Smooth muscle cell (in vitro differentiated cells): ENCODE results near the gene CUX1. TPM values are rescaled to one million over a fixed set of nuclear protein-coding genes. Genes with fewer than 3 reads are reported as not detected.

Experiments used
- DNase-seq: peaks from one replicate; lab custom pipeline; 2025; ENCODE audit not compliant: unreplicated experiment; lab: John Stamatoyannopoulos, UW
- H2AFZ ChIP-seq: fragments of 200-600 bp; sonication (generic); 2 replicates; pipeline ENCODE4 v1.6.0; 2016; ENCODE audit warnings: antibody characterized with exemption, low read depth, mild to moderate bottlenecking
- H3F3A ChIP-seq: fragments of 200-600 bp; sonication (generic); 2 replicates; pipeline ENCODE4 v1.6.0; 2017; ENCODE audit warnings: antibody characterized with exemption, low read depth
- H3K27ac ChIP-seq: fragments of 200-600 bp; sonication (generic); 2 replicates; pipeline ENCODE4 v1.5.1; 2016; ENCODE audit warnings: low read depth, mild to moderate bottlenecking
- H3K27me3 ChIP-seq: fragments of 200-600 bp; sonication (generic); 2 replicates; pipeline ENCODE4 v1.6.1; 2016; ENCODE audit warnings: low read depth, mild to moderate bottlenecking
- H3K36me3 ChIP-seq: fragments of 200-600 bp; sonication (generic); 2 replicates; pipeline ENCODE4 v1.5.1; 2016; ENCODE audit warnings: low read depth
- H3K4me1 ChIP-seq: fragments of 200-600 bp; sonication (generic); 2 replicates; pipeline ENCODE4 v1.5.1; 2016; ENCODE audit warnings: low read depth
- H3K4me2 ChIP-seq: fragments of 200-600 bp; sonication (generic); 2 replicates; pipeline ENCODE4 v1.6.0; 2016; ENCODE audit warnings: mild to moderate bottlenecking
- H3K4me3 ChIP-seq: fragments of 200-600 bp; sonication (generic); 2 replicates; pipeline ENCODE4 v1.5.1; 2016; ENCODE audit warnings: mild to moderate bottlenecking
- H3K79me2 ChIP-seq: fragments of 200-600 bp; sonication (generic); 2 replicates; pipeline ENCODE4 v1.6.0; 2016; ENCODE audit warnings: low read depth, mild to moderate bottlenecking
- H3K9ac ChIP-seq: fragments of 200-600 bp; sonication (generic); 2 replicates; pipeline ENCODE4 v1.6.0; 2016; ENCODE audit warnings: low read depth
- H3K9me3 ChIP-seq: fragments of 200-600 bp; sonication (generic); replicated peaks from 2 replicates; pipeline ENCODE4 v1.5.1; 2016; ENCODE audit warnings: low read depth
- H4K20me1 ChIP-seq: fragments of 200-600 bp; sonication (generic); 2 replicates; pipeline ENCODE4 v1.6.0; 2016; ENCODE audit warnings: low read depth
- CTCF ChIP-seq: fragments of 200-600 bp; sonication (generic); IDR thresholded peaks from 2 replicates; pipeline ENCODE4 v1.5.1; 2017; ENCODE audit warnings: borderline replicate concordance, mild to moderate bottlenecking, antibody characterized with exemption; ENCODE audit not compliant: insufficient read depth, poor library complexity, severe bottlenecking
- whole genome bisulfite sequencing: methylation state at CpG from one replicate; pipeline ENCODE4 v1.1.7; 2016; ENCODE audit warnings: low lambda C conversion rate; 5-methylcytosine and 5-hydroxymethylcytosine counted together
- polyA plus RNA-seq: library from polyadenylated mRNA; unstranded; fragments of >200 nt; fragmentation: Nextera tagmentation; extraction: Ambion mirVana; gene quantifications from 2 replicates; pipeline ENCODE4 v1.2.1, GENCODE V29; 2016
- total RNA-seq: library from RNA; depleted of rRNA; stranded (reverse); fragments of >200 nt; gene quantifications from 2 replicates; pipeline ENCODE4 v1.2.3, GENCODE V29; 2014

Gene CUX1
- total and polyA plus RNA-seq, 2 experiments from 2014 or later: 56.3 to 78.4 TPM

GRCh38 chr7:102064361-102065025 is 247.1 kb downstream of the CUX1 start:
- 28% methylated on average over 12 of the region's 12 CpGs for WGBS
- peak overlapping the region; percentile 94 for H3K27ac ChIP-seq
- no peak overlapping the region for H3K4me3 ChIP-seq
- no peak for TF ChIP-seq CTCF
- H3F3A ChIP-seq: peaks cover 20% of the 10 kb centered on the region
- no peak overlapping the region for H3K4me2 ChIP-seq
- H3K9ac ChIP-seq: peak overlapping the region; percentile 26
- no peaks in the 10 kb centered on the region for H3K27me3 ChIP-seq
- no peak overlapping the region for H2AFZ ChIP-seq
- peaks cover 66% of the 10 kb centered on the region for H4K20me1 ChIP-seq
- H3K4me1 ChIP-seq: peaks cover 6% of the 10 kb centered on the region
- H3K79me2 ChIP-seq: peaks cover 24% of the 10 kb centered on the region
- H3K9me3 ChIP-seq: no peaks in the 10 kb centered on the region
- no peaks in the 10 kb centered on the region for H3K36me3 ChIP-seq
- no peak for DNase-seq

- Histone ChIP-seq H3K4me2 (no peak overlapping the region), H3F3A (peaks cover 20% of the 10 kb centered on the region), H3K79me2 (peaks cover 24% of the 10 kb centered on the region), H4K20me1 (peaks cover 65% of the 10 kb centered on the region), H3K27ac (peak overlapping the region; percentile 94), H3K9ac (no peak overlapping the region), H3K4me3 (no peak overlapping the region), H3K9me3 (no peaks in the 10 kb centered on the region), H3K36me3 (no peaks in the 10 kb centered on the region), H3K4me1 (peaks cover 6% of the 10 kb centered on the region), H3K27me3 (no peaks in the 10 kb centered on the region), H2AFZ (no peak overlapping the region)
- no peak for TF ChIP-seq CTCF
- WGBS: 89% methylated on average over 6 of the region's 6 CpGs
- no peak for DNase-seq
Measured at GRCh38 chr7:102065226-102065625, 247.8 kb downstream of the CUX1 start.

GRCh38 chr7:102066476-102066875 is 249.1 kb downstream of the CUX1 start:
- peaks cover 55% of the 10 kb centered on the region for H4K20me1 ChIP-seq
- H3K4me2 ChIP-seq: no peak overlapping the region
- no peak overlapping the region for H3K9ac ChIP-seq
- H3K9me3 ChIP-seq: no peaks in the 10 kb centered on the region
- no peak overlapping the region for H2AFZ ChIP-seq
- no peak overlapping the region for H3K27ac ChIP-seq
- no peaks in the 10 kb centered on the region for H3K27me3 ChIP-seq
- DNase-seq: no peak
- peaks cover 19% of the 10 kb centered on the region for H3K79me2 ChIP-seq
- 90% methylated on average over 9 of the region's 9 CpGs for WGBS
- peaks cover 6% of the 10 kb centered on the region for H3K4me1 ChIP-seq
- no peak for TF ChIP-seq CTCF
- H3F3A ChIP-seq: peaks cover 16% of the 10 kb centered on the region
- no peaks in the 10 kb centered on the region for H3K36me3 ChIP-seq
- H3K4me3 ChIP-seq: no peak overlapping the region

GRCh38 chr7:102068846-102069245 is 251.4 kb downstream of the CUX1 start:
- no peak for DNase-seq
- no peak overlapping the region for H2AFZ ChIP-seq
- H3K4me2 ChIP-seq: no peak overlapping the region
- peaks cover 1% of the 10 kb centered on the region for H3K4me1 ChIP-seq
- H3K27me3 ChIP-seq: no peaks in the 10 kb centered on the region
- no peaks in the 10 kb centered on the region for H3K9me3 ChIP-seq
- 87% methylated on average over 14 of the region's 14 CpGs for WGBS
- H3K36me3 ChIP-seq: no peaks in the 10 kb centered on the region
- no peak for TF ChIP-seq CTCF
- no peak overlapping the region for H3K9ac ChIP-seq
- H3K79me2 ChIP-seq: peaks cover 14% of the 10 kb centered on the region
- H3F3A ChIP-seq: no peaks in the 10 kb centered on the region
- H3K27ac ChIP-seq: no peak overlapping the region
- H4K20me1 ChIP-seq: peaks cover 41% of the 10 kb centered on the region
- H3K4me3 ChIP-seq: no peak overlapping the region
